Chondrocyte (in vitro differentiated cells): ENCODE measurements around the gene ATP6V1F. TPM values are rescaled to one million over a fixed set of nuclear protein-coding genes. Genes with fewer than 3 reads are reported as not detected.

Source experiments
- DNase-seq: peaks from one replicate; pipeline ENCODE4 v3.0.0; 2021; ENCODE audit warnings: mixed read lengths, low spot score
- H3K27ac Mint-ChIP-seq: one replicate; pipeline ENCODE4 v1.8.0; 2021; ENCODE audit warnings: mild to moderate bottlenecking, moderate library complexity, mixed read lengths; ENCODE audit not compliant: unreplicated experiment
- H3K27me3 Mint-ChIP-seq: 2 replicates; pipeline ENCODE4 v1.8.0; 2021; ENCODE audit warnings: low read depth, mixed read lengths
- H3K36me3 Mint-ChIP-seq: 2 replicates; pipeline ENCODE4 v1.8.0; 2021; ENCODE audit warnings: low read depth, mixed read lengths
- H3K4me1 Mint-ChIP-seq: 2 replicates; pipeline ENCODE4 v1.8.0; 2021; ENCODE audit warnings: low read depth, mild to moderate bottlenecking, mixed read lengths
- H3K4me3 Mint-ChIP-seq: one replicate; pipeline ENCODE4 v1.8.0; 2021; ENCODE audit warnings: mild to moderate bottlenecking, moderate library complexity, mixed read lengths; ENCODE audit not compliant: unreplicated experiment
- H3K9me3 Mint-ChIP-seq: 2 replicates; pipeline ENCODE4 v1.8.0; 2021; ENCODE audit warnings: low read depth, mixed read lengths
- CTCF ChIP-seq: fragments of 200-600 bp; sonication (generic); IDR thresholded peaks from 2 replicates; pipeline ENCODE4 v1.5.0; 2021; ENCODE audit warnings: antibody characterized with exemption, mild to moderate bottlenecking, moderate library complexity
- total RNA-seq: library from RNA; stranded (reverse); gene quantifications from 3 replicates; pipeline ENCODE4 v1.2.1, GENCODE V29; 2021

ATP6V1F gene
- total RNA-seq, 1 donor from 2014 or later = 154 TPM

- H3K27me3 Mint-ChIP-seq = no peaks in the 10 kb centered on the region
- TF ChIP-seq CTCF = no peak
- peak within 1 kb of the TSS; percentile 92 for H3K27ac Mint-ChIP-seq
- H3K4me3 Mint-ChIP-seq = peak within 1 kb of the TSS; percentile 89
- peaks cover 70% of the 10 kb centered on the region for H3K4me1 Mint-ChIP-seq
- H3K9me3 Mint-ChIP-seq = no peaks in the 10 kb centered on the region
- peak; percentile 91 for DNase-seq
- H3K36me3 Mint-ChIP-seq = no peaks in the 10 kb centered on the region
Observed at GRCh38 chr7:128830231-128831177, 32.2 kb upstream of the ATP6V1F start, which contains the start of gene FLNC. Gene FLNC, plus strand, starts transcription at chr7:128830406. Its CDS starts 232 bp downstream, at chr7:128830638.

GRCh38 chr7:128831178-128831993, 31.3 kb upstream of the ATP6V1F start:
- DNase-seq = peak; percentile 86
- TF ChIP-seq CTCF = no peak
- Mint-ChIP-seq H3K4me3 (peak overlapping the region; percentile 89), H3K9me3 (no peaks in the 10 kb centered on the region), H3K27me3 (no peaks in the 10 kb centered on the region), H3K27ac (peak overlapping the region; percentile 75), H3K4me1 (peaks cover 73% of the 10 kb centered on the region), H3K36me3 (no peaks in the 10 kb centered on the region)

- peaks cover 66% of the 10 kb centered on the region for H3K4me1 Mint-ChIP-seq
- H3K9me3 Mint-ChIP-seq = no peaks in the 10 kb centered on the region
- peak overlapping the region; percentile 91 for H3K27ac Mint-ChIP-seq
- no peak for TF ChIP-seq CTCF
- H3K27me3 Mint-ChIP-seq = no peaks in the 10 kb centered on the region
- DNase-seq = peak; percentile 88
- peaks cover 2% of the 10 kb centered on the region for H3K36me3 Mint-ChIP-seq
- H3K4me3 Mint-ChIP-seq = peak overlapping the region; percentile 89
Observed at GRCh38 chr7:128831994-128832879, 30.4 kb upstream of the ATP6V1F start.

GRCh38 chr7:128832880-128833147, 29.8 kb upstream of the ATP6V1F start:
- no peaks in the 10 kb centered on the region for H3K27me3 Mint-ChIP-seq
- no peak for DNase-seq
- H3K27ac Mint-ChIP-seq = no peak overlapping the region
- peaks cover 5% of the 10 kb centered on the region for H3K36me3 Mint-ChIP-seq
- no peak for TF ChIP-seq CTCF
- H3K4me1 Mint-ChIP-seq = peaks cover 60% of the 10 kb centered on the region
- peak overlapping the region; percentile 89 for H3K4me3 Mint-ChIP-seq
- no peaks in the 10 kb centered on the region for H3K9me3 Mint-ChIP-seq
